A549 (cell line): ENCODE results near the gene ZFP62. TPM values are rescaled to one million over a fixed set of nuclear protein-coding genes. Genes with fewer than 3 reads are reported as not detected.

Experiments
- ATAC-seq, 2 experiments: fragments of 200-7000 bp in 1 of 2; fragments of >200 bp in 1 of 2; cut with Nextera tagmentation in 1 of 2; cut with Tn5 transposase in 1 of 2; 3 replicates each; pipeline versions ENCODE4 v1.8.0 to v1.9.1; 2018 to 2020; ENCODE audit warnings: mild to moderate bottlenecking in 1 of 2, moderate library complexity in 1 of 2
- CTCF ChIA-PET: fragments of 300-600 bp; sonication (Branson Sonifier 250); formaldehyde crosslinking; extraction: SDS; loops from one replicate; lab custom pipeline; 2021; ENCODE audit warnings: antibody characterized with exemption, inconsistent platforms; lab: Yijun Ruan, JAX
- POLR2A ChIA-PET: fragments of 350-600 bp; formaldehyde crosslinking; extraction: SDS; loops from one replicate; lab custom pipeline; 2021; ENCODE audit warnings: antibody characterized with exemption, inconsistent platforms; lab: Yijun Ruan, JAX
- DNase-seq, 2 experiments: peaks; one replicate each; pipeline versions ENCODE4 v3.0.0 to v3.0.0-alpha.2; 2011 to 2016; ENCODE audit warnings: low read depth in 1 of 2, low spot score in 1 of 2
- FAIRE-seq: peaks from 2 replicates; lab custom pipeline; 2011; peaks lifted over from hg19 to GRCh38; lab: Jason Lieb, UNC
- H3K27ac ChIP-seq, 2 experiments: fragments of >200 bp; sonication (Bioruptor Twin); formaldehyde crosslinking; 3 replicates each; pipeline ENCODE4 v1.5.1; 2016 to 2017
- H3K4me1 ChIP-seq: fragments of >200 bp; sonication (Bioruptor Twin); formaldehyde crosslinking; 3 replicates; pipeline ENCODE4 v1.6.1; 2016
- H3K4me2 ChIP-seq: fragments of >200 bp; sonication (Bioruptor Twin); formaldehyde crosslinking; 3 replicates; pipeline ENCODE4 v1.6.1; 2016
- H3K4me3 ChIP-seq: fragments of >200 bp; sonication (Bioruptor Twin); formaldehyde crosslinking; 3 replicates; pipeline ENCODE4 v1.5.1; 2016
- H3K9me3 ChIP-seq: fragments of >200 bp; sonication (Bioruptor Twin); formaldehyde crosslinking; 3 replicates; pipeline ENCODE4 v1.6.1; 2016
- EP300 ChIP-seq, 2 experiments: fragments of >200 bp; sonication (Bioruptor Twin); formaldehyde crosslinking; IDR thresholded peaks; 2 replicates in 1 of 2; 3 replicates in 1 of 2; pipeline ENCODE4 v1.6.1; 2016 to 2017
- FOSB ChIP-seq: fragments of 250-450 bp; sonication (Bioruptor Pico); IDR thresholded peaks from 2 replicates; pipeline ENCODE4 v1.5.0; 2020; ENCODE audit warnings: mild to moderate bottlenecking, moderate library complexity
- FOXS1 ChIP-seq: fragments of 250-450 bp; sonication (Bioruptor Pico); IDR thresholded peaks from 2 replicates; pipeline ENCODE4 v1.5.0; 2020; ENCODE audit warnings: mild to moderate bottlenecking, moderate library complexity
- JUN ChIP-seq, 2 experiments: fragments of >200 bp; sonication (Bioruptor Twin); formaldehyde crosslinking; IDR thresholded peaks; 2 replicates in 1 of 2; 3 replicates in 1 of 2; pipeline ENCODE4 v1.6.1; 2016 to 2017
- JUNB ChIP-seq: fragments of >200 bp; sonication (Bioruptor Twin); formaldehyde crosslinking; IDR thresholded peaks from 2 replicates; pipeline ENCODE4 v1.6.1; 2016
- KDM5A ChIP-seq: fragments of 200-600 bp; sonication (generic); IDR thresholded peaks from 2 replicates; pipeline ENCODE4 v1.6.1; 2016; ENCODE audit warnings: antibody characterized with exemption, mild to moderate bottlenecking
- MAX ChIP-seq: IDR thresholded peaks from 2 replicates; pipeline ENCODE4 v1.6.1; 2012
- NFE2L2 ChIP-seq: fragments of 150-350 bp; conservative IDR thresholded peaks from 2 replicates; pipeline ENCODE4 v1.6.1; 2014; ENCODE audit warnings: low read length
- NPAS2 ChIP-seq: fragments of 250-450 bp; sonication (Bioruptor Pico); IDR thresholded peaks from 2 replicates; pipeline ENCODE4 v1.8.0; 2022; ENCODE audit warnings: mild to moderate bottlenecking, moderate library complexity, borderline replicate concordance
- NR3C1 ChIP-seq: fragments of >200 bp; sonication (Bioruptor Twin); formaldehyde crosslinking; IDR thresholded peaks from 3 replicates; pipeline ENCODE4 v1.6.1; 2017
- PHF8 ChIP-seq: fragments of 200-600 bp; sonication (generic); IDR thresholded peaks from 2 replicates; pipeline ENCODE4 v1.6.1; 2016; ENCODE audit warnings: low read depth, mild to moderate bottlenecking, antibody characterized with exemption, moderate library complexity, borderline replicate concordance
- POLR2A ChIP-seq: IDR thresholded peaks from 2 replicates; pipeline ENCODE4 v1.6.1; 2012; ENCODE audit warnings: mild to moderate bottlenecking, low read length
- RARB ChIP-seq: fragments of 250-450 bp; sonication (Bioruptor Pico); IDR thresholded peaks from 2 replicates; pipeline ENCODE4 v1.8.0; 2021; ENCODE audit warnings: mild to moderate bottlenecking, moderate library complexity
- RFX5 ChIP-seq: fragments of 450-650 bp; IDR thresholded peaks from 2 replicates; pipeline ENCODE4 v1.7.1; 2014; ENCODE audit warnings: antibody characterized with exemption, mild to moderate bottlenecking, moderate library complexity
- ZNF302 ChIP-seq: fragments of 250-450 bp; sonication (Bioruptor Pico); IDR thresholded peaks from 2 replicates; pipeline ENCODE4 v1.9.0; 2021; ENCODE audit warnings: inconsistent platforms, mild to moderate bottlenecking, moderate library complexity
- WGBS: methylation state at CpG from one replicate; pipeline ENCODE4 v1.1.6; 2017; ENCODE audit errors: missing lambda C conversion rate; 5-methylcytosine and 5-hydroxymethylcytosine counted together
- polyA plus RNA-seq, 4 experiments: library from polyadenylated mRNA; depleted of rRNA in 3 of 4; stranded (reverse); fragments of >200 nt; fragmentation: RNase III in 1 of 4; extraction: RNeasy Plus Mini Kit Qiagen cat#74134 plus additional on column Dnase treatment in 1 of 4; gene quantifications; 2 replicates in 3 of 4; 3 replicates in 1 of 4; pipeline ENCODE4 v1.2.3, GENCODE V29; 2011 to 2017
- TF ChIP-seq, protein P1 (sequence below): fragments of 450-650 bp; IDR thresholded peaks from 2 replicates; pipeline ENCODE4 v1.6.1; 2014; ENCODE audit warnings: antibody characterized with exemption
- TF ChIP-seq, protein P2 (sequence below): fragments of >200 bp; sonication (Bioruptor Twin); formaldehyde crosslinking; IDR thresholded peaks from 3 replicates; pipeline ENCODE4 v1.6.1; 2016
- TF ChIP-seq, protein P3 (sequence below): IDR thresholded peaks from 2 replicates; pipeline ENCODE4 v1.6.1; 2012
- TF ChIP-seq, protein P4 (sequence below): fragments of 150-350 bp; IDR thresholded peaks from 2 replicates; pipeline ENCODE4 v1.6.1; 2014; ENCODE audit warnings: low read depth, mild to moderate bottlenecking, low read length
- TF ChIP-seq, protein P5 (sequence below): fragments of >200 bp; sonication (Bioruptor Twin); formaldehyde crosslinking; IDR thresholded peaks from 3 replicates; pipeline ENCODE4 v1.5.1; 2016

Gene ZFP62
- polyA plus RNA-seq, 2 of the 4 experiments (the other 2 are of a cell fraction): 13.9 to 23.4 TPM

- FAIRE-seq (no peak), DNase-seq (no peak)
Measured at GRCh38 chr5:180837478-180837877, 23.6 kb downstream of the ZFP62 start.

GRCh38 chr5:180832638-180833068 is 28.4 kb downstream of the ZFP62 start:
- TF ChIP-seq, protein P1, sequence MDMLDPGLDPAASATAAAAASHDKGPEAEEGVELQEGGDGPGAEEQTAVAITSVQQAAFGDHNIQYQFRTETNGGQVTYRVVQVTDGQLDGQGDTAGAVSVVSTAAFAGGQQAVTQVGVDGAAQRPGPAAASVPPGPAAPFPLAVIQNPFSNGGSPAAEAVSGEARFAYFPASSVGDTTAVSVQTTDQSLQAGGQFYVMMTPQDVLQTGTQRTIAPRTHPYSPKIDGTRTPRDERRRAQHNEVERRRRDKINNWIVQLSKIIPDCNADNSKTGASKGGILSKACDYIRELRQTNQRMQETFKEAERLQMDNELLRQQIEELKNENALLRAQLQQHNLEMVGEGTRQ: no peak
- TF ChIP-seq FOXS1: no peak
- FAIRE-seq (no peak), DNase-seq (no peak), ATAC-seq (no peak)
- Histone ChIP-seq H3K4me3 (0 out of 3 replicates have a peak overlapping the region, but pooled peaks have one; percentile 66), H3K4me1 (peaks cover 21% of the 10 kb centered on the region), H3K9me3 (no peaks in the 10 kb centered on the region), H3K4me2 (peak overlapping the region; percentile 90), H3K27ac (peak overlapping the region in 1 of 2 experiments; percentile 99; a peak in 3 of 6 replicates)
- POLR2A ChIA-PET: no interaction called here
- whole genome bisulfite sequencing: 93% methylated on average over 2 of the region's 2 CpGs
- CTCF ChIA-PET: no interaction called here

More at GRCh38 chr5:180837478-180837877, 23.6 kb downstream of the ZFP62 start:
- Histone ChIP-seq H3K4me3 (no peak overlapping the region), H3K4me1 (peaks cover 3% of the 10 kb centered on the region; the same call in 2 of the 3 replicates), H3K27ac (no peak overlapping the region), H3K4me2 (no peak overlapping the region), H3K9me3 (0 out of 3 replicates have a peak, but pooled peaks cover 10% of the 10 kb centered on the region)
- no peak for TF ChIP-seq RFX5
- no peak for TF ChIP-seq PHF8
- TF ChIP-seq, protein P2, sequence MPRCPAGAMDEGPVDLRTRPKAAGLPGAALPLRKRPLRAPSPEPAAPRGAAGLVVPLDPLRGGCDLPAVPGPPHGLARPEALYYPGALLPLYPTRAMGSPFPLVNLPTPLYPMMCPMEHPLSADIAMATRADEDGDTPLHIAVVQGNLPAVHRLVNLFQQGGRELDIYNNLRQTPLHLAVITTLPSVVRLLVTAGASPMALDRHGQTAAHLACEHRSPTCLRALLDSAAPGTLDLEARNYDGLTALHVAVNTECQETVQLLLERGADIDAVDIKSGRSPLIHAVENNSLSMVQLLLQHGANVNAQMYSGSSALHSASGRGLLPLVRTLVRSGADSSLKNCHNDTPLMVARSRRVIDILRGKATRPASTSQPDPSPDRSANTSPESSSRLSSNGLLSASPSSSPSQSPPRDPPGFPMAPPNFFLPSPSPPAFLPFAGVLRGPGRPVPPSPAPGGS: no peak
- no peak for TF ChIP-seq NPAS2 (CRISPR knock-in tag)
- TF ChIP-seq FOSB (CRISPR knock-in tag): no peak
- TF ChIP-seq, protein P3, sequence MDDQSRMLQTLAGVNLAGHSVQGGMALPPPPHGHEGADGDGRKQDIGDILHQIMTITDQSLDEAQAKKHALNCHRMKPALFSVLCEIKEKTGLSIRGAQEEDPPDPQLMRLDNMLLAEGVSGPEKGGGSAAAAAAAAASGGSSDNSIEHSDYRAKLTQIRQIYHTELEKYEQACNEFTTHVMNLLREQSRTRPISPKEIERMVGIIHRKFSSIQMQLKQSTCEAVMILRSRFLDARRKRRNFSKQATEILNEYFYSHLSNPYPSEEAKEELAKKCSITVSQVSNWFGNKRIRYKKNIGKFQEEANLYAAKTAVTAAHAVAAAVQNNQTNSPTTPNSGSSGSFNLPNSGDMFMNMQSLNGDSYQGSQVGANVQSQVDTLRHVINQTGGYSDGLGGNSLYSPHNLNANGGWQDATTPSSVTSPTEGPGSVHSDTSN: no peak
- TF ChIP-seq NR3C1: no peak
- TF ChIP-seq, protein P4, sequence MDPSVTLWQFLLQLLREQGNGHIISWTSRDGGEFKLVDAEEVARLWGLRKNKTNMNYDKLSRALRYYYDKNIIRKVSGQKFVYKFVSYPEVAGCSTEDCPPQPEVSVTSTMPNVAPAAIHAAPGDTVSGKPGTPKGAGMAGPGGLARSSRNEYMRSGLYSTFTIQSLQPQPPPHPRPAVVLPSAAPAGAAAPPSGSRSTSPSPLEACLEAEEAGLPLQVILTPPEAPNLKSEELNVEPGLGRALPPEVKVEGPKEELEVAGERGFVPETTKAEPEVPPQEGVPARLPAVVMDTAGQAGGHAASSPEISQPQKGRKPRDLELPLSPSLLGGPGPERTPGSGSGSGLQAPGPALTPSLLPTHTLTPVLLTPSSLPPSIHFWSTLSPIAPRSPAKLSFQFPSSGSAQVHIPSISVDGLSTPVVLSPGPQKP: no peak
- TF ChIP-seq JUNB: no peak
- TF ChIP-seq RARB: no peak
- no peak for TF ChIP-seq EP300 (IDR thresholded peaks at IDR 0.05)
- TF ChIP-seq ZNF302 (CRISPR knock-in tag): no peak
- ChIA-PET CTCF (interaction anchor here (0.6 to 3.4 kb wide), 2 partner anchors 11 to 365 kb away, joined by 3 to 14 read pairs; no protein-coding TSS in a partner anchor), POLR2A (interaction anchor here (0.8 kb wide), 1 partner anchor 27 kb away, joined by 4 read pairs; no protein-coding TSS in a partner anchor)
- ATAC-seq: no peak
- WGBS: 93% methylated on average over 4 of the region's 4 CpGs

DNA sequence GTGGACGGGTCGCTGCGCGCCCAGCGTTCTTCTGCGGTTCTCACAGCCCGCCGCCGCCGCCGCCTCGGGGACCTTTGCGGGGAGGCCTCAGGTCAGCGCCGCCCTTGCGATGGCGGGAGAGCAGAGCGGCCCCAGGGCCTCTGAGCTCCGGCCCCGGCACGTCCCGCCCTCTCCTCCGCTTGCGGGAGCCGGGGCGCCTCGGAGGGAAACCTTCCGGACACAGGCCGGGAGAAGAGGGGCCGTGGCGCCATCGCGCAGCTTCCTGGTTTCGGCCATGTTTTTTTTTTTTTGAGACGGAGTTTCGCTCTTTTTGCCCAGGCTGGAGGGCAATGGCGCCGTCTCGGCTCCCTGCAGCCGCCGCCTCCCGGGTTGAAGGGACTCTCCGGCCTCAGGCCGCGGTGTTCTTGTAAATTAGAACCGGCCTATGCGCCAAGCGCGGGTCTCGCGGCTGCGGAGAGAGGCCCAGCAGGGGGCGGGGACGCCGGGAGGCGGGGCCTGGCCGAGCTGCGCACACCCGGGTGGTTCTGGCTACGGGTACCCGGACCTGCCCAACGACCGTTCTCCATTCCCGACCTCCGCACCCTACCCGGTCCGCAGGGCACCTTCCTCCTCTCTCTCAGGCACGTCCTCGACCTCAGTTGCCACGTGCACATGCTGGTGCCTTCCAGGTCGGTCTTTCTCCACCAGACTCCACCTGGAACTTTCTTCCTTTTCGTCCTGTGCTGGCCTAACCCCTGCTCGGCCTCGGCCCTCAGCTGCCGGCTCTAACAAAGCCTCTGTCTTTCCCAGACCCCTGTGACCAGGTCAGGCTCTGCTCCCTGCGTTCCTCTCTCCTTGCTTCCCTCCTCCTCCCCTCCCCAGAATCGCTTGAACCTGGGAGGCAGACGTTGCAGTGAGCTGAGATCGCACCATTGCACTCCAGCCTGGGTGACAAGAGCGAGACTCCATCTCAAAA is 29.7 kb downstream of the ZFP62 start:
- Histone ChIP-seq H3K9me3 (no peaks in the 10 kb centered on the region), H3K4me1 (peaks cover 22% of the 10 kb centered on the region), H3K27ac (peak overlapping the region; percentile 93 to 99), H3K4me3 (peak overlapping the region; percentile 66), H3K4me2 (peak overlapping the region; percentile 90)
- DNase-seq (peak; percentile 75 to 90), FAIRE-seq (no peak), ATAC-seq (peak; percentile 97)
- POLR2A ChIA-PET: interaction anchor here (0.6 to 2.7 kb wide), 14 partner anchors 9 to 392 kb away, joined by 3 to 43 read pairs (median 4); partner anchors contain the start of genes TRIM41 and ZFP62
- WGBS: 5% methylated on average over 43 of the region's 80 CpGs
- CTCF ChIA-PET: interaction anchor here (0.8 to 2.3 kb wide), 12 partner anchors 8 to 343 kb away, joined by 3 to 7 read pairs (median 4); no protein-coding TSS in a partner anchor
- TF ChIP-seq, protein P3: no peak
- TF ChIP-seq JUN (IDR thresholded peaks at IDR 0.05) (peak; percentile 75 to 81; a peak in 3 of 5 replicates), MAX (peak; percentile 93), POLR2A (peak; percentile 70), KDM5A (no peak), PHF8 (peak; percentile 89), NFE2L2 (no peak)
- TF ChIP-seq, protein P5, sequence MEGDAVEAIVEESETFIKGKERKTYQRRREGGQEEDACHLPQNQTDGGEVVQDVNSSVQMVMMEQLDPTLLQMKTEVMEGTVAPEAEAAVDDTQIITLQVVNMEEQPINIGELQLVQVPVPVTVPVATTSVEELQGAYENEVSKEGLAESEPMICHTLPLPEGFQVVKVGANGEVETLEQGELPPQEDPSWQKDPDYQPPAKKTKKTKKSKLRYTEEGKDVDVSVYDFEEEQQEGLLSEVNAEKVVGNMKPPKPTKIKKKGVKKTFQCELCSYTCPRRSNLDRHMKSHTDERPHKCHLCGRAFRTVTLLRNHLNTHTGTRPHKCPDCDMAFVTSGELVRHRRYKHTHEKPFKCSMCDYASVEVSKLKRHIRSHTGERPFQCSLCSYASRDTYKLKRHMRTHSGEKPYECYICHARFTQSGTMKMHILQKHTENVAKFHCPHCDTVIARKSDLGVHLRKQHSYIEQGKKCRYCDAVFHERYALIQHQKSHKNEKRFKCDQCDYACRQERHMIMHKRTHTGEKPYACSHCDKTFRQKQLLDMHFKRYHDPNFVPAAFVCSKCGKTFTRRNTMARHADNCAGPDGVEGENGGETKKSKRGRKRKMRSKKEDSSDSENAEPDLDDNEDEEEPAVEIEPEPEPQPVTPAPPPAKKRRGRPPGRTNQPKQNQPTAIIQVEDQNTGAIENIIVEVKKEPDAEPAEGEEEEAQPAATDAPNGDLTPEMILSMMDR: no peak
- TF ChIP-seq, protein P2: peak; percentile 47; the same call in 1 of the 3 replicates
